Measurements from ENCODE around the gene PSAPL1.

- no peak for TF ChIP-seq CTCF (IDR thresholded peaks at IDR 0.05)
- TF ChIP-seq POLR2A (IDR thresholded peaks at IDR 0.05), result no peak
- no peak for TF ChIP-seq EP300 (IDR thresholded peaks at IDR 0.05)
Observed at GRCh38 chr4:7417639-7418038, 17.1 kb downstream of the PSAPL1 start.

Data from ovary (tissue), 3 donors.